ENCODE data around the gene ANXA5. TPM values are rescaled to one million over a fixed set of nuclear protein-coding genes. Genes with fewer than 3 reads are reported as not detected.

Gene ANXA5
- total RNA-seq, 1 experiment from 2014 or later, result 231 TPM

DNA sequence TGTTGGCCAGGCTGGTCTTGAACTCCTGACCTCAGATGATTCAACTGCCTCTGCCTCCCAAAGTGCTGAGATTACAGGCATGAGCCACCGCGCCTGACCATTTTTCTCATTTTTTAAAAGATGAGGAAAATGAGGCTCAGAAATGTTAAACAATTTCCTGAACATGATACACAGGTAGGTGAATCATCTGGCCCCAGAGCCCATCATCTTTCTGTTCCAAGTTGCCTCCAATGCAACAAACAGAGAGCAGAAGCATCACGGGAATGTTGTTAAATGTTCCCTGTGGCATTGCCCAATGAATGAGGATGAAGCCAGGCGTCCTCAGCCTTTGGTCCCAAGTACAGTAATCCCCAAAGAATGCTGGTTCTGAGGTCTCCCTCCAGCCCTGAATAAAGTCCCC is 31.3 kb upstream of the ANXA5 start:
- no peak overlapping the region for H3K56ac ChIP-seq (ENCODE audit: insufficient read length, low read depth, low read length)
- H3K9me3 ChIP-seq (ENCODE audit: control insufficient read depth, low read depth, low read length), result no peaks in the 10 kb centered on the region
- no peak overlapping the region for H3T11ph ChIP-seq (ENCODE audit: low read length)
- no peak overlapping the region for H3K4me3 Mint-ChIP-seq
- H4K91ac ChIP-seq (ENCODE audit: insufficient read length, low read depth, low read length), result no peak overlapping the region
- H3K23ac ChIP-seq (ENCODE audit: insufficient read length, low read depth, low read length), result no peak overlapping the region
- no peaks in the 10 kb centered on the region for H3K23me2 ChIP-seq (ENCODE audit: insufficient read length, low read depth, low read length, poor library complexity, severe bottlenecking)
- TF ChIP-seq, protein P1, sequence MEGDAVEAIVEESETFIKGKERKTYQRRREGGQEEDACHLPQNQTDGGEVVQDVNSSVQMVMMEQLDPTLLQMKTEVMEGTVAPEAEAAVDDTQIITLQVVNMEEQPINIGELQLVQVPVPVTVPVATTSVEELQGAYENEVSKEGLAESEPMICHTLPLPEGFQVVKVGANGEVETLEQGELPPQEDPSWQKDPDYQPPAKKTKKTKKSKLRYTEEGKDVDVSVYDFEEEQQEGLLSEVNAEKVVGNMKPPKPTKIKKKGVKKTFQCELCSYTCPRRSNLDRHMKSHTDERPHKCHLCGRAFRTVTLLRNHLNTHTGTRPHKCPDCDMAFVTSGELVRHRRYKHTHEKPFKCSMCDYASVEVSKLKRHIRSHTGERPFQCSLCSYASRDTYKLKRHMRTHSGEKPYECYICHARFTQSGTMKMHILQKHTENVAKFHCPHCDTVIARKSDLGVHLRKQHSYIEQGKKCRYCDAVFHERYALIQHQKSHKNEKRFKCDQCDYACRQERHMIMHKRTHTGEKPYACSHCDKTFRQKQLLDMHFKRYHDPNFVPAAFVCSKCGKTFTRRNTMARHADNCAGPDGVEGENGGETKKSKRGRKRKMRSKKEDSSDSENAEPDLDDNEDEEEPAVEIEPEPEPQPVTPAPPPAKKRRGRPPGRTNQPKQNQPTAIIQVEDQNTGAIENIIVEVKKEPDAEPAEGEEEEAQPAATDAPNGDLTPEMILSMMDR (conservative IDR thresholded peaks at IDR 0.05), result no peak
- no peaks in the 10 kb centered on the region for H3K27me3 ChIP-seq (ENCODE audit: insufficient read depth, low read length)
- H2BK120ac ChIP-seq (ENCODE audit: low read depth, low read length, poor library complexity, severe bottlenecking), result no peak overlapping the region
- peaks cover 3 to 8% of the 10 kb centered on the region in 2 experiments; a peak in 2 of 4 replicates for H3K4me1 Mint-ChIP-seq
- no peaks in the 10 kb centered on the region for H3K79me1 ChIP-seq (ENCODE audit: insufficient read depth, low read depth, low read length, poor library complexity, severe bottlenecking)
- H3K14ac ChIP-seq (ENCODE audit: insufficient read depth, low read length), result no peak overlapping the region
- H3K4me2 ChIP-seq (ENCODE audit: insufficient read depth, insufficient read length, low read length), result no peak overlapping the region
- H3K79me2 ChIP-seq (ENCODE audit: insufficient read depth, low read length), result no peaks in the 10 kb centered on the region
- WGBS (ENCODE audit: extremely low coverage, insufficient read length, low lambda C conversion rate), result no CpG with 5 or more reads among the region's 4 CpGs
- H2AFZ ChIP-seq (ENCODE audit: low read length), result no peak overlapping the region
- no peak overlapping the region for H2BK15ac ChIP-seq (ENCODE audit: low read depth, low read length)
- H3K9ac ChIP-seq (ENCODE audit: extremely low read depth, insufficient read length, low read length), result no peak overlapping the region
- H2BK20ac ChIP-seq (ENCODE audit: low read depth, low read length, poor library complexity, severe bottlenecking), result no peak overlapping the region
- H4K5ac ChIP-seq (ENCODE audit: insufficient read length, low read depth, low read length), result no peak overlapping the region
- no peaks in the 10 kb centered on the region for H3K27me3 Mint-ChIP-seq (ENCODE audit: low read depth)
- no peaks in the 10 kb centered on the region for H3K36me3 Mint-ChIP-seq (ENCODE audit: insufficient read depth in 1 of 3, low read depth in 3 of 3)
- no peak for DNase-seq
- H3K4me1 ChIP-seq (ENCODE audit: insufficient read depth, low read length), result no peaks in the 10 kb centered on the region
- H2BK5ac ChIP-seq (ENCODE audit: insufficient read length, low read length), result no peak overlapping the region
- peaks cover 0 to 3% of the 10 kb centered on the region in 2 experiments; a peak in 1 of 5 replicates for H3K9me3 Mint-ChIP-seq
- peak overlapping the region in 1 of 3 experiments; percentile 59; a peak in 1 of 7 replicates for H3K27ac Mint-ChIP-seq
- H4K20me1 ChIP-seq (ENCODE audit: control insufficient read depth, insufficient read depth, insufficient read length), result no peaks in the 10 kb centered on the region
- no peak overlapping the region for H3K18ac ChIP-seq (ENCODE audit: insufficient read length, low read depth, low read length)
- H2BK12ac ChIP-seq (ENCODE audit: insufficient read length, low read depth, low read length), result no peak overlapping the region
- no peak overlapping the region for H3K4ac ChIP-seq (ENCODE audit: low read depth, low read length)
- H4K8ac ChIP-seq (replicated peaks; ENCODE audit: insufficient read length, low read depth, low read length), result no peak overlapping the region
- H2AK5ac ChIP-seq (ENCODE audit: insufficient read length, low read length), result no peak overlapping the region
- no peak overlapping the region for H3K27ac ChIP-seq (ENCODE audit: insufficient read length, low read depth, low read length)
